GM21526 (cell line): ENCODE results near the gene ELOVL3.
"Not testable (repeated sequence)": the region's sequence is repeated elsewhere in the genome, so short reads cannot be mapped to it uniquely, and the experiment has no call there.

Experiments used
- ATAC-seq: cut with Tn5 transposase; IDR thresholded peaks from one replicate; pipeline ENCODE4 v1.9.1; 2021; ENCODE audit warnings: moderate library complexity; ENCODE audit not compliant: unreplicated experiment, low FRiP score

ELOVL3 gene, protein sequence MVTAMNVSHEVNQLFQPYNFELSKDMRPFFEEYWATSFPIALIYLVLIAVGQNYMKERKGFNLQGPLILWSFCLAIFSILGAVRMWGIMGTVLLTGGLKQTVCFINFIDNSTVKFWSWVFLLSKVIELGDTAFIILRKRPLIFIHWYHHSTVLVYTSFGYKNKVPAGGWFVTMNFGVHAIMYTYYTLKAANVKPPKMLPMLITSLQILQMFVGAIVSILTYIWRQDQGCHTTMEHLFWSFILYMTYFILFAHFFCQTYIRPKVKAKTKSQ

DNA sequence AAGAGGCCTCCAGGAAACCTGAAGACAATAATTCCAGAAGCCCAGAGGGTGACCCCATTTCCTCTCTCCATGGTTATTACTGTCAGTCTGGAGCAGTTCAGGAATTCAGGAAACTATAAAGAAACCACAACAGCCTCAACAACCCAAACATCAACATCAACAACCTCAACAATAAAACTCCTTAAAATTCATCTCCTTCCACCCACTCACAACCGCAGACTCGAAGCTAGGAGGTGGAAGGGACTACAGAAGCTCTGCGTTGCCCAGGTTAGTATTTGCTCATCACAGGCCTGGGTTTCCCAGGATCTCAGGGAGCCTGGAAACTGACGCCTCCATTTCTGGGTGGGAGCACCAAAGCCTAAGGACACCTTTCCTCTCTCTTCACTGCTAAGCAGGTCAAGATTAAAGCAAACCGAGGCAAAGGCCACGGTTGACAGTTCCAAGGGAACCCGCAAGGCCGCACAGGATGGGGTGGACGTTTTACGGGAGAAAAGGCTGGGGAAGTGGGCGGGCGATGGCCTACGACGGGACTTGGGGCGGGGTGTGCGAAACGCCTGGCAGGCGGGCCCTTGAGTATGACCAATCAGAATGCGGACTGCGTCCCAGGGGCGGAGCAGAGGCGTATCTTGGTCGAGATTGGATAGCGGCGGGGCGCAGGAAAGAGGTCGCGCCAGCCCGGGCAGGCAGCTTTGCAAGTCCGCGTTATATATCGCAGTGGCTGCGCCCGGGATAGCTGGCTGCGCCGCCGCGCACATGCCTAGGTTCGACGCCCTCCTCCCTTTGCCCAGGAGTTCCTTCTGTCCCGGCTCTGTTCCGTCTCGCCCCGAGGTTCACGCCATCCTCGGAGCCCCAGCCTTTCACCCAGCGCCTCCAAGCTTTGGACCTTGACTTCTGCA is at the start of gene ELOVL3:
Gene ELOVL3, plus strand, starts transcription at position 654 of the 896 bp plus-strand sequence. CDS start 250 bp downstream, outside the sequence.
- ATAC-seq, result peak; percentile 70

DNA sequence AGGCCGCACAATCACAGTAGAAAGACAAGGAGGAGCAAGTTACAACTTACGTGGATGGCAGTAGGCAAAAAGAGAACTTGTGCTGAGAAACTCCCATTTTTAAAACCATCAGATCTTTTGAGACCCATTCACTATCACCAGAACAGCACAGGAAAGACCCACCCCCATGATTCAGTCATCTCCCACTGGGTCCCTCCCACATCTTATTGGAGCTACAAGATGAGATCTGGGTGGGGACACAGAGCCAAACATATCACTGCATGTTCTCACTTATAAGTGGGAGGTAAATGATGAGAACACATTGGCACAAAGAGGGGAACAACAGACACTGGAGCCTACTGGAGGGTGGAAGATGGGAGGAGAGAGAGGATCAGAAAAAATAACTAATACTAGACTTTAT is 41.5 kb upstream of the ELOVL3 start:
- no peak for ATAC-seq

DNA sequence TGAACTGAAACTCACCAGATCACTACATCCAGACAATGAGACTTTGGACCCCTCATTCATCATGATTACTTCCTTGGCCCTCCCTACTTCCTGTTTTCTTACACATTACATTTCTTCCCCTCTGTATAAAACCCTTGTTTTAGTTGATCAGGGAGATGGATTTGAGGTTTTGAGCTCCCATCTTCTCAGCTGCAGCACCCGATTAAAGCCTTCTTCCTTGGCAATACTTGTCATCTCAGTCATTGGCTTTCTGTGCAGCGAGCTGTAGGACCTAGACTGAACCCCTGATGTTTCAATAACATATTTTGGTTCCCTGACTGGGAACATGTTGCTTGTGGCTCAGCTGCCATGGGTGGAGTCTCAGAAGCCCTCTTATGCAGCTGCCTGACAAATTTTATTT is 40.8 kb upstream of the ELOVL3 start:
- ATAC-seq, result no peak

DNA sequence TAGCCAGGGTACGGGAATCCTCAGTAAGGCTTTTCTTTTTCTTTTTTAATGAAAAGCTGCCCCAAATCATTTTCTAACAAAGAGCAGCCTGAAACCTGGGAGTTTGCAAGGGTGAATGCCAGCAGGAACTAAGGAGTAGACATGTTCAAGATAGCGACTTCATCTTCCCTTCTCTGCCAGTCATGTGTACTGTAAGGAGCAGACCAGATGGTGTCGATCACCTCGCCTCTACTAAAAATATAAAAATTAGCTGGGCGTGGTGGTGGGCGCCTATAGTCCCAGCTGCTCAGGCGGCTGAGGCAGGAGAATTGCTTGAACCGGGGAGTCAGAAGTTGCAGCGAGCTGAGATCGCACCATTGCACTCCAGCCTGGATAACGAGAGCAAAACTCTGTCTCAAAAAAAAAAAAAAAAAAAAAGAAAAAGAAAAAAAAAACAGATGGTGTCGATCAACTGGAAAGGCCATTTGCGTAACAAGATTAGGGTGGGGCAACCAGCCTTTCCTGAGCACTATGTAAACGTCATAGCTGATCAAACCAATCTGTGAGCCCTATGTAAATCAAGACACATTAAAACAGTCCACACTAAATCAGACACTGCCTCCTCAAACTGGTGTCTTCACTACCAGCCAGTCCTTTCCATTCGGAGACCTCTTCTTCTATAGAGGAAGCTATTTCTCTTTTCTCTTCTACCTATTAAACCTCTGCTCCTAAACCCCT is 40.1 kb upstream of the ELOVL3 start:
- ATAC-seq, result no peak

DNA sequence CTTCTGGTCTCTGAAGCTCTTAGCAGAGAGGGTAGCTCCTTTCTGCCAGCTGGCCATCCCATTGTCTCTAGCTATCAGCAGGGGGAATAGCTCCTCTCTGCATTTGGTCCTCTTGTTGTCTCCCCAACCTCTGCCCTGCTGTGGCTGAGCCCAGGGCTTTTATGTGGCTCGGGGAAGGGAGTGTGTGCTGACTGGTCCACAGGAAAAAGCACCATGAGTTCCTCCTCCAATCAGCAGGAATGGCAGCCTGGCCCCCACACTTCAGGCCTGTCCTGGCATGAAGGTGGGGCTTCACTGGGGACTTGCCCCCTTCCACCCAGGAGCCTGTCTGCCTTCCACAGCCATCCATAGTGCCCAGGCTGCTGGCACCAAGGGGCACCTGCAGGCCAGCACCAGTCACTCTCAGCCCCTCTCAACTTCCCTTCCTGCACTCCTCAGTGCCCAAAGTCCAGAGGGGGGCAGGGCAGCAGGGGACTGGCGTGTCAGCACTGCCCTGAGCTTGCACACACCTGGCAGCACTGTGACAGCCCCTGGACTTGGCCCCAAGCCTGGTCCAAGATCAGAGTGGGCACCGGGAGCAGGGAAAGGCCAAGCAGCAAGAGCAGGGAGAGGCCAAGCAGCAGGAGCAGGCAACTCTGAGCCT is 37.7 kb upstream of the ELOVL3 start:
- ATAC-seq, result no peak

DNA sequence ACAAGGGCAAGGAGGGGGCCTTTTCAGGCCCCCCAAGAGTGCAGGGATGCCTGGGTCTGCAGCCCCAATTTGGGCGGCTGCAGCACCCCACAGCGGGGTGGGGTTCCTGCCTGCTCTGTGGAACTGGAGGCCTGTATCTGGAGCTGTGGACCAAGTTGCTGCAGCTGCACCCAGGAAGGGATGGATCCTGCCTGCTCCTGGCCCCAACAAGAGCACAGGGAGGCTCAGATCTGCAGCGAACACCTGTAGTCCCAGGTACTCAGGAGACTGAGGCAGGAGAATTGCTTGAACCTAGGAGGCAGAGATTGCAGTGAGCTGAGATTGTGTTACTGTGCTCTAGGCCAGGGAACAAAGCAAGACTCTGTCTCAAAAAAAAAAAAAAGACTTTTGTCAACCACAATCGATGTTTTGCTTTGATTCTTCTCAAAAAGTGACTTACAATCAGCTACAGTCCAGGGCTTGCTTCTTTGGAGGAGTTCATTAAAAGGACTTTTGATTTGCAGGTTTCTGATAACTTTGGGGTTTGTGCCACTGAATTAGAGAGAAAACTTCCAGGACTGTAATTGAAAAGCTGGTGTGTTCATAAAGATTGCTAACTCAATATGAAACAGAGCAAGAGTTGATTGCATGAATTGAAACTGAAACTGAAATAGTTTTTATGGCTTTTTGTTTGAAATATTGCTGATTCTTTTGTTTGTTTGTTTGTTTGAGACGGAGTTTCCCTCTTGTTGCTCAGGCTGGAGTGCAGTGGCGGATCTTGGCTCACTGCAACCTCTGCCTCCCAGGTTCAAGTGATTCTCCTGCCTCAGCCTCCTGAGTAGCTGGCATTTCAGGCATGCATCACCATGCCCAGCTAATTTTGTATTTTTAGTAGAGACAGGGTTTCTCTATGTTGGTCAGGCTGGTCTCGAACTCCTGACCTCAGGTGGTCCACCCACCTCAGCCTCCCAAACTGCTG is 36.9 kb upstream of the ELOVL3 start:
- ATAC-seq, result not testable (repeated sequence)

DNA sequence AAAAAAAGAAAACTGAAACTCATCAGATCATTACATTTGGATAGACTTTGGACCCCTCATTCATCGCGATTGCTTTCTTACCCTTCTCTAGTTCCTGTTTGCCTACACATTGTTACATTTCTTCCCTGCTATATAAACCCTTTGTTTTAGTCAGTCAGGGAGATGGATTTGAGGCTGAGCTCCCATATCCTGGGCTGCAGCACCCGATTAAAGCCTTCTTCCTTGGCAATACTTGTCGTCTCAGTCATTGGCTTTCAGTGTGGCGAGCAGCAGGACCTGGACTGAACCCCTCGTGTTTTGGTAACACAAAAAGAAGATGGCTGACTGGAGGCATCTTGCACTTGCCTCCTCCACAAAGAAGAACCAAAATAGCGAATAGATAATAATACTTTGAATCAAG is 34.1 kb upstream of the ELOVL3 start:
- no peak for ATAC-seq

DNA sequence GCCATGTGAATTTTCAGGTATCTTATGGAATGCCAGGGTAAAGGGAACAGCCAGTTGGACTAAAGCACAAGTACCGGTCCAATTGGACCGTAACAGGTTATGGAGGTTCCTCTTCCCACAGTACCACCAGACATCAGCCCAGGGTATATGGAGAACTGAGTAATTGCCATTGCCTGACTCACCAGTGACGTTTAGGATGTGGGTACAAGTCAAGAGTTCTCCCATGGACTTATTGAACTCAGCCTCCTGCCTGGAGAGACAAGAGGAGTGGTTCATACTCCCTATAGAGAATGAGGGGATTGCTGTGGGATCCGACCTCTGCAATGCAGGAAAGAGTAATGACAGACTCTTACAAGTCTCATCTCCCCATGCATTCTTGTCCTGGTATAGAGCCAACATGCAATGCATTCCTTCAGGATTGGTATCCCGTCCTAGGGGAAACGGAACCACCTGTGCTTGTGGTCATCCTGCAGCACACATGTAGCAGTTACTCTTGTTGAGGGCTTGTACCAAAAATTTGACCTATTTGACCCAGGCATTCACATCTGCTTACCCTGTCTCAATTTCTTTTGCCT is 30.7 kb upstream of the ELOVL3 start:
- ATAC-seq, result no peak

DNA sequence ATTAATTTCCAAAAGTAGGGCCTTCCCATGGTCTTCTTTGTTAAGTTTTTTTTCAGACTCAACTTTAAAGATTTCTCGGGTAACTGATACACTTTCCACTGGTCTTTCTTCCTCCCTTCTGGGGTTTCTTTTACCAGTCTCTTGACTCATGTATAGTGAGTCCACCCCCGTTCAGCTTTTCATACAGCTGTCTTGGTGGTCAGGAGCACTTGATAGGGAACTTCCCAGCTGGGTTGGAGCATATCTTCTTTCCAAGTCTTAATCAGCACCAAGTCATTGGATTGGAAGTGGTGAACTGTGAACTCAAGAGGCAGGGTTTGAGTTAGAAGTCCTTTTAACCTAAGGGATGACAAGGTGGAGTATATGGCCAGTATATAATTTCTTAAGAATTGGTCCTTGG is 29.2 kb upstream of the ELOVL3 start:
- no peak for ATAC-seq

DNA sequence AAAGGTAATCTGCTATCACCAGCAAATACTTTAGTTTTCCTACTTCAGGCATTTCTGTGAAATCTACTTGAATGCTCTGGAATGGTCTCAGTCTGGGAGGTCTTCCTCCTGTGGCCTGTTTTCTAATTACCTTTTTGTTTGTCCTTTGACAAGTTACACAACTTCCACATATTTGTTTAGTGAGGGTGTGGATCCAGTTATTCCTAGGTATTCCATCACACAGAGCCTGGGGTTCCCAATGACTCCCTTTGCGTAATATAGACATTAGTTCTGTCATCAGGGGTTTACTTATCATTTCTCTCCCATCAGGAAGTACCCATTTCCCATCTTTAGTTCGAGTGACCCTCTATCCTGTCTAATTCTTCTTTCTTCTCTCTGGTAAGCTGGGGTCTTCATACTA is 28.1 kb upstream of the ELOVL3 start:
- no peak for ATAC-seq

DNA sequence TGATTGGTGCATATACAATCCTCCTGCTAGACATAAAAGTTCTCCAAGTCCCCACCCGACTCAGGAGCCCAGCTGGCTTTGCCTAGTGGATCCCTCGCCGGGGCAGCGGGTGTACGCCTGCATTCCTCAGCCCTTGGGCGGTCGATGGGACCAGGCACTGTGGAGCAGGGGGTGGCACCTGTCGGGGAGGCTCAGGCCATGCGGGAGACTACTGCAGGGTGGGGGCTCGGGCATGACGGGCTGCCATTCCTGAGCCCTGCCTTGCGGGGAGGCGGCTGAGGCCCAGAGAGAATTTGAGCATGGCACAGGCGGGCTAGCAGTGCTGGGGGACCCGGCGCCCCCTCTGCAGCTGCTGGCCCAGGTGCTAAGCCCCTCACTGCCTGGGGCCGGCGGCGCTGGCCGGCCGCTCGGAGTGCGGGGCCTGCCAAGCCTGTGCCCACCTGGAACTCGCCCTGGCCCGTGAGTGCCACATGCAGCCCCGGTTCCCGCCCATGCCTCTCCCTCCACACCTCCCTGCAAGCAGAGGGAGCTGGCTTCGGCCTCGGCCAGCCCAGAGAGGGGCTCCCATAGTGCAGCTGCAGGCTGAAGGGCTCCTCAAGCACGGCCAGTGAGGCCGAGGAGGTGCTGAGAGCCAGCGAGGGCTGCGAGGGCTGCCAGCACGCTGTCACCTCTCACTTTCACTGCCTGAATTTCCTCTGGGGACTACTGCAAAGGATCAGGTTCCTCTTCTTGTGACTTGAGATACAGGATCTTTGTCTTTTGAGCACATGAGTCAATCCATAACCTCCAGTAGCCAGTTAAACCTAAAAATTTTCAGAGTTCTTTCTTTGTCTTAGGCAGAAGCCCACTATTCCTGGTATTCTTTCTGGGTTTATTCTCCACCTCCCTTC is 25.1 kb upstream of the ELOVL3 start:
- ATAC-seq, result no peak

DNA sequence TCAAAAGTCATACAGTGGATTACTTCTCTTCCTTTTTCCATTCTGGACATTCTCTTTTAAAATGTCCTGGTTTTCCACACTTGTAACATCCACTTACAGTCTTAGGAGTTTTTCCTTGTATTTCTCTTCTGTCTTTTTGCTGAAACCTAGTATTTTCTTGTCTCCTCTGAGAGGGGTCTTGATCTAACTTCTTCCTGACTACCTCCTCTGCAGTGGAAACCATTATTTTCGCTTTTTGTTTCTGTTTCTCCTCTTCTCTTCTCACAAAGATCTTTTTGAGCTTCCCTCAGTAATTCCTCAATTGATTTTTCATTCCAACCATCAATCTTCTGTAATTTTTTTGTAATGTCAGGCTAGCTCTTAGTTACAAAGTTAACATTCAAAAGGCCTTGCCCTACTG is 23.7 kb upstream of the ELOVL3 start:
- ATAC-seq, result no peak

DNA sequence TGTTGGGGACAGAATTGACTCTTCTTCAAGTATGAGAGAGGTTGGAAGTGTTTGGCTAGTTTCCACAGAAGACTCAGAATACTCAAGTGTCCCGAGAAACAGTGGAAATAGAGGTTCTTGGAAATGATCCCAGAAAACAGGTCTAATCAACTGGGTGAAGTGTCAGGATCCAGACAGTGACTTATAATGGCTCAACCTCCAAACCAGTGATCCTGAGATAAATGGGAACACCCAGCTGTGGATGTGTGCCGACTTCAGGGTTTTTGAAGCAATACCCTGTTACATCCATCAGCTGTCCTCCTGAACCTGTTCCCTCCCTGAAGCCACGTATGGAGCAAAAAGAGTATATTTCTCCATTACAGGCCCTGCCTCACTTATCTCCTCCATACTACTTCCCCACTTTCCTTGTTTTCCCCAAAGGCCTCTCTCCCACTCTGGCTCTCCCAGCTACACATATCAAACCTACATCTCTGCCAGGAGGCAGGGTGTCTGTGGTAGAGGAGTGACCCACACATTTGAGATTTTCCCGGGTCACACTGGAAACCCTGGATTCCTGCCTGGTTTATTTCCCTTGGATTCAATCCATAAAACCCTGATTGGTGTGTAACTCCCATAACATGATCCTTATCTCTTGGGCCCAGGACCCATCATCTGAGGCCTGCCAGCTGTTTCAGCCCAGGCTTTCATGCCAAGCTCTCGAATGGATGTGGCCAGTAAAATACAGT is 17.6 kb upstream of the ELOVL3 start:
- no peak for ATAC-seq

DNA sequence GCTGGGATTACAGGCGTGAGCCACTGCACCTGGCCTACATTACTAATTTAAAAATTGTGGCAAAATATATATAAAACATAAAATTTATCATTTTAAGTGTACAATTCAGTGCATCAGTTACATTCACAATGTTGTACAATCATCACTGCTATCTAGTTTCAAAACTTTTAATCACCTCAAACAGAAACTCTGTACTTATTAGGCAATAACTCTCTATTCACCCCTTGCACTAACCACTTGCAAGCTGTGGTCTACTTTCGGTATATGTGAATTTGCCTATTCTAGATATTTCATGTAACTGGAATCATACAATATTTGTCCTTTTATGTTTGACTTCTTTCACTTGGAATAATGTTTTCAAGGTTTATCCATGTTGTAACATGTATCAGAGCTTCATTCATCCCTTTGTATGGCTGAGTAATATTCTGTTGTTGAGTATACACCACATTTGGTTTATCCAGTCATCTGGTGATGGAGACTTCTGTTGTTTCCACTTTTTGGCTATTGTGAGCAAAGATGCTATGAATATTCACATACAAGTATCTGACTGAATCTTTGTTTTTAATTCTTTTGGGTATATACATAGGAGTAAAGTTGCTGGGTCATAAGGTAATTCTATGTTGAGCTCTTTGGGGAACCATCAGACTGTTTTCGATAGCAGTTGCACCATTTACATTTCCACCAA is 14.3 kb upstream of the ELOVL3 start:
- ATAC-seq, result no peak

DNA sequence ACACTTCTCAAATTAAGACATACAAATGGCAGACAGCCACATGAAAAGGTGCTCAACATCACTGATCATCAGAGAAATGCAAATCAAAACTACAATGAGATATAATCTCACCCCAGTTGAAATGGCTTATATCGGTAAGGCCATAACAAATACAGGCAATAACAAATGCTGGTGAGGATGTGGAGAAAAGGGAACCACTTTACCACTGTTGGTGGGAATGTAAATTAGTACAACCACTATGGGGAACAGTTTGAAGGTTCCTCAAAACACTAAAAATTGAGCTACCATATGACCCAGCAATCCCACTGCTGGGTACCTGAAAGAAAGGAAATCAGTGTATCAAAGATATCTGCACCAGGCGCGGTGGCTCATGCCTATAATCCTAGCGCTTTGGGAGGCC is 12.5 kb upstream of the ELOVL3 start:
- not testable (repeated sequence) for ATAC-seq

DNA sequence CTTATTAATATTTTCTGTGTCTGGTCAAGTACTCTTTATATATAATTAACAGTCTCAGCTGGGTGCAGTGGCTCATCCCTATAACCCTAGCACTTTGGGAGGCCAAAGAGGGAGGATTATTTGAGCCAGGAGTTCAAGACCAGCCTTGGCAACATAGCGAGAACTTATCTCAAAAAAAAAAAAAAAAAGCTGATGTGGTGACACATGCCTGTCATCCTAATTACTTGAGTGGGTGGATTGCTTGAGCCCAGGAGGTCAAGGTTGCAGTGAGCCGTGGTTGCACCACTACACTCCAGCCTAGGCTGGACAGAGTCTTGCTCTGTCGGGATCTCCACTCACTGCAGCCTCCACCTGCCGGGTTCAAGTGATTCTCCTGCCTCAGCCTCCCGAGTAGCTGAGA is 6.7 kb upstream of the ELOVL3 start:
- no peak for ATAC-seq

DNA sequence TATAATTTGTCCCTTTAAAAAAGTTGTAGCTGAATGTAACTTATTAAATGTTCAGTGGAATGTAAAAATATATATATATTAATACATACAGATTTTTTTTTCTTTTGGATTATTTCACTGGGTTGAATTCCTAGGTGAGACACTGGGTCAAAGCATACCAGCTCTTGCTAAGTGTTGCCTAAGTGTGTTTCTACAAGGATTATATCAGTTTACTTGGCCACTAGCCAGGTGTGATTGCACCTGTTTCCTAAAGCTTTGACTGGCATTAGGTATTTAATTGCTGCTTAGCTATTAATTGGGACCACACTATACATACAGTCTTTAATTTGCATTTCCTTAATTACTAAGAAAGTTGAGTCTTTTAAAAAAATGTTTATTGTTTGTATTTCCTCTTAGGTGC is 5.5 kb upstream of the ELOVL3 start:
- no peak for ATAC-seq
